Mononuclear cell (primary cell): ENCODE measurements around the gene ZNF212. TPM values are rescaled to one million over a fixed set of nuclear protein-coding genes. Genes with fewer than 3 reads are reported as not detected.
"Not testable (repeated sequence)": the region's sequence is repeated elsewhere in the genome, so short reads cannot be mapped to it uniquely, and the experiment has no call there.

Experiments
- H3K27me3 ChIP-seq: 2 replicates; pipeline ENCODE4 v1.6.0; 2011; ENCODE audit warnings: low read length, control low read depth; ENCODE audit not compliant: insufficient read depth
- H3K4me1 ChIP-seq: 2 replicates; pipeline ENCODE4 v1.5.1; 2011; ENCODE audit warnings: mild to moderate bottlenecking, low read length, control low read depth; ENCODE audit not compliant: insufficient read depth
- H3K4me3 ChIP-seq: 2 replicates; pipeline ENCODE4 v1.5.1; 2011; ENCODE audit warnings: mild to moderate bottlenecking, low read length, moderate library complexity
- H3K9me3 ChIP-seq: 2 replicates; pipeline ENCODE4 v1.5.1; 2011; ENCODE audit warnings: low read depth, mild to moderate bottlenecking, control low read depth, low read length
- total RNA-seq: library from RNA; depleted of rRNA; stranded (reverse); fragments of >200 nt; gene quantifications from one replicate; pipeline ENCODE4 v1.2.3, GENCODE V29; 2012

ZNF212 gene
- total RNA-seq, 1 donor = 9.2 TPM

- H3K9me3 ChIP-seq = no peaks in the 10 kb centered on the region
- H3K4me1 ChIP-seq = no peaks in the 10 kb centered on the region
- H3K27me3 ChIP-seq = no peaks in the 10 kb centered on the region
- H3K4me3 ChIP-seq = no peak overlapping the region
Measured at GRCh38 chr7:149255174-149255573, 15.7 kb downstream of the ZNF212 start.

DNA sequence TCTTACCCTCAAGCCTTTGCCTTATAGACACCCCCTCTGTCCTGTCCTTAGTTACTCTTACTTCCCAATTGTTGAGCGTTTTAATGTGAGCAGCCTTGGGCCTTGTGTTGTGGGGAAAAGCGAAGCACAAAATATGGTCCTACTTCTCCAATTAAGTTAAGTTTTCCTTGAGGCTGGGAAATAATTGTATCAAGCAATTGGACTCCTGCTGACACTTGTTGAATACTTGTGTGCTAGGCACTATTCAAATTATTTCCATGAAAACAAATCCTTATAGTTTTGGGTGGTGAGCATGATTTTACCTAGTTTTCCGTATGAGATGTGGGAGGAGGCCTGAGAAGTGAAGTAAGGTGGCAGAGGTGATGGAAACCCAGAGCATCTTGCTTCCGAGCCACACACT lies 17.1 kb downstream of the ZNF212 start:
- H3K27me3 ChIP-seq = no peaks in the 10 kb centered on the region
- peaks cover 5% of the 10 kb centered on the region for H3K4me1 ChIP-seq
- no peak overlapping the region for H3K4me3 ChIP-seq
- no peaks in the 10 kb centered on the region for H3K9me3 ChIP-seq

DNA sequence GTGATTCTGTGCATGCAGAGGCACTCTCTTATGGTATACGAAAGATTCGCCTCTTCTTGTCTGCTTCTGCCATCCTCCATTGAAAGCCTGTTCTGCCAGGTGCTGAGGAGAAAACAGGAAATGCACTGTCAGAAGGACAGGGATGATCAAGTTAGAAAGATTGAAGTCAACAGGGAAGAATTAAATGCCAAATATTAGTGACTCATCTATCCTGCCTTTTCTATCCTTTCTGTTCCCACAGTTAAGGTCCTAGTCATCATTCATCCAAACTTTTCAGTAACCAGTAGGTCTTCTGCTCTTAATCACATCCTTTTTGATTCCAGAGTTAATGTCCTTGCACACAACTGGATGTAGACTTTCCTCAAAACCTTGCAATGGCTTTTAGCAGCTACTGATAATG lies 17.7 kb downstream of the ZNF212 start:
- H3K4me3 ChIP-seq = no peak overlapping the region
- H3K27me3 ChIP-seq = no peaks in the 10 kb centered on the region
- H3K4me1 ChIP-seq = peaks cover 9% of the 10 kb centered on the region

DNA sequence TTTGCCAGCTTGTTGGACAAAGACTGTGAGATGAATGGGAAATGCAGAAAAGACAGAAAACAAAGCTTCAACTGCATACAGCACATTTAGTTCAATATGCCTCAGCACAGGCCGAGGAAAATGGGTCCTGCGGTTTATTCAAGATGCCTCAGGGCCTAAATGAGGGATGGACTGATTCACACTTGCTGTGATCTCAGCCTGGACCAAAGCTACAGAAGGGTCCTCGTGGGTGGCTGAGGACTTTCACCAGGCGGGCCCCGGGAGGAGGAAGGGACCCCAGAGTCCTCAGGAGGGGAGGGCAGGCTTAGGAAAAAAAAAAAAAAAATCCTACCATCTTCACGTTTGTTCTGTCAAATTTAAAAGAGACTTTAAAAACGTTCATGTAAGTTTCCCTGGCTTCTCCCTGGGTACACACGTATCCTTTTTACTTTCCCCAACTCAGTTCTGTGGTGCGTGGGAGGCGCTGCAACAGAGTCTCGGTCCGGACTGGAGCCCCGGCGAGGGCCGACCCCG lies 21.9 kb downstream of the ZNF212 start:
- Histone ChIP-seq H3K27me3 (no peaks in the 10 kb centered on the region), H3K4me1 (peaks cover 17% of the 10 kb centered on the region), H3K4me3 (peak overlapping the region; percentile 51), H3K9me3 (no peaks in the 10 kb centered on the region)

More for the DNA sequence above, 17.7 kb downstream of the ZNF212 start:
- H3K9me3 ChIP-seq = no peaks in the 10 kb centered on the region

- Histone ChIP-seq H3K9me3 (no peaks in the 10 kb centered on the region), H3K4me1 (peaks cover 17% of the 10 kb centered on the region), H3K27me3 (no peaks in the 10 kb centered on the region), H3K4me3 (peak within 1 kb of the TSS; percentile 51)
Measured at GRCh38 chr7:149261829-149262617, 22.6 kb downstream of the ZNF212 start, which contains the start of gene ZNF783. Gene ZNF783, plus strand, starts transcription at chr7:149262196. Its CDS starts 138 bp downstream, at chr7:149262334.

GRCh38 chr7:149266451-149266850 lies 27.0 kb downstream of the ZNF212 start:
- Histone ChIP-seq H3K27me3 (no peaks in the 10 kb centered on the region), H3K4me3 (no peak overlapping the region), H3K4me1 (peaks cover 13% of the 10 kb centered on the region), H3K9me3 (no peaks in the 10 kb centered on the region)

DNA sequence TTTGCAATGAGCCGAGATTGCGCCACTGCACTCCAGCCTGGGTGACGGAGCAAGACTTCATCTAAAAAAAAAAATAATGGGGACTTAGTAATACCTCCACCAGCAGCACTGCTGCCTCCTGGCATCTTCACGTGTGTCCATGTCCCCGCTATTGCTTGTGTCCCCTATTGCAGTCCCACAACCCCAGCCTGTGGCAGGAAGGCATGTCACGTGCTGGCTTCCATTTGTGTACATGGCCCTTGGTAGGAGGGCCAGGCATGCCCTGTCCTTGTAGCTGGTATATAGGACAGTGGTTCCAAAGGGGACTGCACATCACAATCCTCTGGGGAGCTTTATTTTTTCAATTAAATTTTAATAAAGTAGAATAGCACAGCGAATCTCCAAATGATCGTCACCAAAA lies 28.3 kb downstream of the ZNF212 start:
- Histone ChIP-seq H3K4me1 (peaks cover 3% of the 10 kb centered on the region), H3K27me3 (no peaks in the 10 kb centered on the region), H3K9me3 (no peaks in the 10 kb centered on the region), H3K4me3 (no peak overlapping the region)

DNA sequence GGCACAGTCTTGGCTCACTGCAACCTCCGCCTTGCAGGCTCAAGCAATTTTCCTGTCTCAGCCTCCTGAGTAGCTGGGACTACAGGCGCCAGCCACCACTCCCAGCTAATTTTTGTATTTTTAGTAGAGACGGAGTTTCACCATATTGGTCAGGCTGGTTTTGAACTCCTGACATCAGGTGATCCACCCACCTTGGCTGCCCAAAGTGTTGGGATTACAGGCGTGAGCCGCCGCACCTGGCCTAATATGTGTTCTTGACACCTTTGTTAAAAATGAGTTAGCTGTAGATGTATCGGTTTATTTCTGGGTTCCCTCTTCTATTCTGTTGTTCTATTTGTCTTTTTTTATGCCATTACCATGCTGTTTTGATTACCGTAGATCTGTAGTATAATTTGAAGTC lies 35.0 kb downstream of the ZNF212 start:
- not testable (repeated sequence) for H3K4me1 ChIP-seq, H3K9me3 ChIP-seq, H3K27me3 ChIP-seq, H3K4me3 ChIP-seq

- H3K9me3 ChIP-seq = no peaks in the 10 kb centered on the region
- H3K4me1 ChIP-seq = no peaks in the 10 kb centered on the region
- no peak overlapping the region for H3K4me3 ChIP-seq
- H3K27me3 ChIP-seq = no peaks in the 10 kb centered on the region
Measured at GRCh38 chr7:149277871-149278270, 38.4 kb downstream of the ZNF212 start.

DNA sequence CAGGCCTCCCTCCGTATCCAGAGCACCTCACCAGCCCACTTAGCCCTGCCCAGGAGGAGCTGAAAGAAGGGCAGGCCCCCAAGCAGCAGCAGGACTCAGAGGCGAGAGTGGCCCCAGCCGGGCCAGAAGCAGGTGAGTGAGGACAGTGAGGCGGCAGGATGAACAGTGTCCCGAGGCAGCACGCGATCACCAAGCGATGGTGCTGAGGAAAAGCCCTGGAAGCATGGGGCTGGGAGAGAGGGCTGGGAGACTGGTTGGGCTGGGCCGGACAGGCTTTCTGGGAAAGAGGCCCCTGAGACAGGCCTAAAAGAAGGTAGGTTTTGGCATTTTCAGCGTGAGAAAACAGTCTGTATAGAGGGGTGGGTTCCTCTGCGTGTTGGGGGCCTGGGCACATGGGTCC lies 38.9 kb downstream of the ZNF212 start:
- Histone ChIP-seq H3K4me1 (no peaks in the 10 kb centered on the region), H3K4me3 (no peak overlapping the region), H3K27me3 (no peaks in the 10 kb centered on the region), H3K9me3 (no peaks in the 10 kb centered on the region)

GRCh38 chr7:149279111-149279743 lies 39.8 kb downstream of the ZNF212 start:
- peaks cover 4% of the 10 kb centered on the region for H3K4me1 ChIP-seq
- H3K4me3 ChIP-seq = no peak overlapping the region
- H3K9me3 ChIP-seq = no peaks in the 10 kb centered on the region
- H3K27me3 ChIP-seq = no peaks in the 10 kb centered on the region

- Histone ChIP-seq H3K4me1 (peaks cover 12% of the 10 kb centered on the region), H3K9me3 (no peaks in the 10 kb centered on the region), H3K4me3 (no peak overlapping the region), H3K27me3 (no peaks in the 10 kb centered on the region)
Measured at GRCh38 chr7:149280151-149280550, 40.7 kb downstream of the ZNF212 start.

GRCh38 chr7:149280661-149281507 lies 41.4 kb downstream of the ZNF212 start:
- Histone ChIP-seq H3K9me3 (no peaks in the 10 kb centered on the region), H3K4me3 (no peak overlapping the region), H3K4me1 (peaks cover 20% of the 10 kb centered on the region), H3K27me3 (no peaks in the 10 kb centered on the region)

DNA sequence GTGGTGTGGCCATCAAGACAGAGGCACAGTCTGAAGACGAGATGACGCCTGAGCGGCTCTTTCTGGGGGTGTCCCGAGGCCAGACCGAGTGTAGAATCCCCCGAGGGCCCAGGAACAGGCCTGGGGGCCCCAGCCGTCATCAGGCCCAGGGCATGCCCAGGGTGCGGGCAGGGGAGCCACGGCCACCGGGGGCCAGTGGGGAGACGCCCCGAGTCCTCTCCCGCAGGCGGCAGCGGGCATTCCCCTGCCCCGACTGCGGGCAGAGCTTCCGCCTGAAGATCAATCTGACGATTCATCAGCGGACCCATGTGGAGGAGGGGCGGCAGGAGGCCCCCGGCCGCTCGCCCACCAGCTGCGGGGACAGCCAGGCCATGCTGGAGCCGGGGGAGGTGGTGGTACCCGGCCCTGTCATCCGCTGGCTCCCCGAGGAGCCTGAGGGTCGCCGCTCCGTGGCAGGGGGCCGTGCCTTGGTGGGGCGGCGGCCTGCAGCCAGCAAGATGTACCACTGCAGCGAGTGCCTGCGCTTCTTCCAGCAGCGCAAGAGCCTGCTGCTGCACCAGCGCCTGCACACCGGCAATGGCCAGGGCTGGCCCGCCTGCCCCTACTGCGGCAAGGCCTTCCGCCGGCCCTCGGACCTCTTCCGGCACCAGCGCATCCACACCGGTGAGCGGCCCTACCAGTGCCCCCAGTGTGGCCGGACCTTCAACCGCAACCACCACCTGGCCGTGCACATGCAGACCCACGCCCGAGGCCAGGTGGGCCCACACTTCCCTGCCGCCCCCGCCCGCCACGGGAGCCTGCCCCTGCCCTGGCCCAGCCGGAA lies 42.3 kb downstream of the ZNF212 start:
- no peak overlapping the region for H3K4me3 ChIP-seq
- H3K9me3 ChIP-seq = no peaks in the 10 kb centered on the region
- H3K4me1 ChIP-seq = peaks cover 24% of the 10 kb centered on the region
- no peaks in the 10 kb centered on the region for H3K27me3 ChIP-seq
